ENCODE results near the gene MRM1. TPM values are rescaled to one million over a fixed set of nuclear protein-coding genes. Genes with fewer than 3 reads are reported as not detected.
A peak's percentile ranks its signal among the peaks of the same experiment; 100 is the strongest.

The MRM1 gene
- total RNA-seq, 1 experiment from 2014 or later: 16.5 TPM

DNA sequence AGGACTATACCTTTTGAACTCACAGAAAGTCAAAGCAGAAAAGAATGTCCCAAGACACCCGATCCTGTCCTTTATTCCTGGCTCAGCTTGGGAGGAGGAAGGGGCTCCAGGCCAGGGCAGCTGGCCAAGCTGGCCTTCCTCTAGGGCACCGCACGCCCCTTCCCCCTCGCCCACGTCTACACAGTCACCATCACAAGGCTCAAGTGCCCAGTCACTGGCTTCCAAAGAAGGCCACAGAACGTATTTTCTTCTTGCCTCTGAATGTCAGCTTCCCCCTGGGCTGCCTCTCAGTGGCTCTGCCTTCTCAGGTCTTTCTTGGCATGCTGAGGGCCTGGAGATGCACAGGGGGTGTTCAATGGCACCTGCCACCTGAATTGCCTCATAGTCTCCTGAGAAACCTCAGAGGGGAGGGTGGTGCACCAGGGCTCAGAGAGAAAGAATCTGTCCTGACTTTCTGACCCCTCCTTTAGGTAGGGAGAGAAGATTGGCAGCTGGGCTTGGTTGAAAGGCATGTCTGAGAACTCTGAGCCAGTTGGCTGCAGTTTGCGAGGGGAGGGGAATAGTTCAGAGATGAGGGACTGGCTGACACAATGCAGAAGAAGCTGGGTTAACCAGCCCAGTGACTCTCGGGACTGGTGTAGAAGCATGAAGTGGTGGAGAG lies 7.6 kb upstream of the MRM1 start (continued):
- TF ChIP-seq GRHL2 (CRISPR knock-in tag; IDR thresholded peaks at IDR 0.05; ENCODE audit: insufficient replicate concordance, severe bottlenecking) (no peak), HMGA2 (CRISPR knock-in tag; IDR thresholded peaks at IDR 0.05) (no peak), OVOL2 (CRISPR knock-in tag; IDR thresholded peaks at IDR 0.05; ENCODE audit: borderline replicate concordance) (no peak), ARID4B (CRISPR knock-in tag; IDR thresholded peaks at IDR 0.05; ENCODE audit: borderline replicate concordance) (no peak)

GRCh38 chr17:36594626-36595401 lies 6.6 kb upstream of the MRM1 start:
- H3K27ac Mint-ChIP-seq: peak overlapping the region; percentile 78; the same call in 1 of the 2 replicates

More at GRCh38 chr17:36594626-36595401, 6.6 kb upstream of the MRM1 start:
- H3K4me1 Mint-ChIP-seq: peaks cover 28% of the 10 kb centered on the region
- peaks cover 11% of the 10 kb centered on the region for H3K36me3 Mint-ChIP-seq
- H3K4me3 Mint-ChIP-seq: no peak overlapping the region
- DNase-seq (ENCODE audit: low spot score) (no peak), ATAC-seq (no peak)
- no peaks in the 10 kb centered on the region for H3K9me3 Mint-ChIP-seq
- CTCF ChIA-PET: no interaction called here
- TF ChIP-seq EMX1 (CRISPR knock-in tag; IDR thresholded peaks at IDR 0.05): no peak
- TF ChIP-seq, protein P1, sequence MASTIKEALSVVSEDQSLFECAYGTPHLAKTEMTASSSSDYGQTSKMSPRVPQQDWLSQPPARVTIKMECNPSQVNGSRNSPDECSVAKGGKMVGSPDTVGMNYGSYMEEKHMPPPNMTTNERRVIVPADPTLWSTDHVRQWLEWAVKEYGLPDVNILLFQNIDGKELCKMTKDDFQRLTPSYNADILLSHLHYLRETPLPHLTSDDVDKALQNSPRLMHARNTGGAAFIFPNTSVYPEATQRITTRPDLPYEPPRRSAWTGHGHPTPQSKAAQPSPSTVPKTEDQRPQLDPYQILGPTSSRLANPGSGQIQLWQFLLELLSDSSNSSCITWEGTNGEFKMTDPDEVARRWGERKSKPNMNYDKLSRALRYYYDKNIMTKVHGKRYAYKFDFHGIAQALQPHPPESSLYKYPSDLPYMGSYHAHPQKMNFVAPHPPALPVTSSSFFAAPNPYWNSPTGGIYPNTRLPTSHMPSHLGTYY (CRISPR knock-in tag; IDR thresholded peaks at IDR 0.05): no peak
- TF ChIP-seq IRF2 (CRISPR knock-in tag; IDR thresholded peaks at IDR 0.05; ENCODE audit: borderline replicate concordance, low read depth): no peak
- TF ChIP-seq, protein P2, sequence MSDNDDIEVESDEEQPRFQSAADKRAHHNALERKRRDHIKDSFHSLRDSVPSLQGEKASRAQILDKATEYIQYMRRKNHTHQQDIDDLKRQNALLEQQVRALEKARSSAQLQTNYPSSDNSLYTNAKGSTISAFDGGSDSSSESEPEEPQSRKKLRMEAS (CRISPR knock-in tag; IDR thresholded peaks at IDR 0.05): no peak
- TF ChIP-seq USF1 (CRISPR knock-in tag; IDR thresholded peaks at IDR 0.05): no peak
- TF ChIP-seq FOXK1 (CRISPR knock-in tag; IDR thresholded peaks at IDR 0.05): no peak
- no peak for TF ChIP-seq FOXP1 (CRISPR knock-in tag; IDR thresholded peaks at IDR 0.05; ENCODE audit: borderline replicate concordance)
- no peak for TF ChIP-seq PRRX2 (CRISPR knock-in tag; IDR thresholded peaks at IDR 0.05)
- TF ChIP-seq KAT7 (CRISPR knock-in tag; IDR thresholded peaks at IDR 0.05; ENCODE audit: borderline replicate concordance): no peak
- no peak for TF ChIP-seq TEAD1 (CRISPR knock-in tag; IDR thresholded peaks at IDR 0.05)
- TF ChIP-seq MXD4 (CRISPR knock-in tag; IDR thresholded peaks at IDR 0.05; ENCODE audit: borderline replicate concordance): no peak
- TF ChIP-seq CREM (CRISPR knock-in tag; IDR thresholded peaks at IDR 0.05): no peak
- TF ChIP-seq NR3C1 (CRISPR knock-in tag; conservative IDR thresholded peaks at IDR 0.05; ENCODE audit: low read depth): no peak
- no peak for TF ChIP-seq CBFB (CRISPR knock-in tag; IDR thresholded peaks at IDR 0.05; ENCODE audit: low read depth)
- no peak for TF ChIP-seq ZBTB21 (CRISPR knock-in tag; IDR thresholded peaks at IDR 0.05; ENCODE audit: borderline replicate concordance)
- no peak for TF ChIP-seq FOXJ3 (CRISPR knock-in tag; IDR thresholded peaks at IDR 0.05; ENCODE audit: borderline replicate concordance)
- TF ChIP-seq, protein P3, sequence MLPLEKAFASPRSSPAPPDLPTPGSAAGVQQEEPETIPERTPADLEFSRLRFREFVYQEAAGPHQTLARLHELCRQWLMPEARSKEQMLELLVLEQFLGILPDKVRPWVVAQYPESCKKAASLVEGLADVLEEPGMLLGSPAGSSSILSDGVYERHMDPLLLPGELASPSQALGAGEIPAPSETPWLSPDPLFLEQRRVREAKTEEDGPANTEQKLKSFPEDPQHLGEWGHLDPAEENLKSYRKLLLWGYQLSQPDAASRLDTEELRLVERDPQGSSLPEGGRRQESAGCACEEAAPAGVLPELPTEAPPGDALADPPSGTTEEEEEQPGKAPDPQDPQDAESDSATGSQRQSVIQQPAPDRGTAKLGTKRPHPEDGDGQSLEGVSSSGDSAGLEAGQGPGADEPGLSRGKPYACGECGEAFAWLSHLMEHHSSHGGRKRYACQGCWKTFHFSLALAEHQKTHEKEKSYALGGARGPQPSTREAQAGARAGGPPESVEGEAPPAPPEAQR (CRISPR knock-in tag; IDR thresholded peaks at IDR 0.05): no peak
- H3K27me3 Mint-ChIP-seq (ENCODE audit: low read depth): no peaks in the 10 kb centered on the region
- POLR2A ChIA-PET: no interaction called here

Data from WTC11 (cell line).